ENCODE data around the gene MX2. TPM values are rescaled to one million over a fixed set of nuclear protein-coding genes. Genes with fewer than 3 reads are reported as not detected.

Gene MX2
- total and polyA plus RNA-seq, 2 of the 4 experiments (the other 2 are of a cell fraction) = 0.53 to 0.54 TPM

- intact Hi-C loops (cut with micrococcal nuclease) (no loop called here), dilution Hi-C loops (cut with HindIII; ENCODE audit: low sequenced_read_pairs, unreplicated experiment) (no loop called here), in situ Hi-C loops (cut with MboI; ENCODE audit: low sequenced_read_pairs) (no loop called here)
- Histone ChIP-seq H2AFZ (replicated peaks; ENCODE audit: low read length, poor library complexity) (no peak overlapping the region), H3K4me3 (ENCODE audit: insufficient read depth, low read depth, low read length) (no peak overlapping the region), H3K4me2 (ENCODE audit: low read depth, low read length) (no peak overlapping the region), H2BK120ac (ENCODE audit: low read depth, low read length) (no peak overlapping the region), H2BK15ac (ENCODE audit: low read depth, low read length) (no peak overlapping the region), H3K36me3 (ENCODE audit: control insufficient read depth, insufficient read depth, low read length) (no peaks in the 10 kb centered on the region), H2AK9ac (replicated peaks; ENCODE audit: low read depth, low read length, poor library complexity) (no peak overlapping the region), H3K18ac (ENCODE audit: low read depth, low read length) (no peak overlapping the region), H3K4me1 (ENCODE audit: control insufficient read depth, insufficient read depth, low read length) (no peaks in the 10 kb centered on the region), H3K9me3 (ENCODE audit: control insufficient read depth, insufficient read depth, low read length) (no peaks in the 10 kb centered on the region), H4K8ac (ENCODE audit: low read depth in 2 of 2, low read length in 2 of 2) (no peak overlapping the region), H4K20me1 (ENCODE audit: insufficient read depth, low read length) (no peaks in the 10 kb centered on the region; the same call in 1 of the 2 replicates), H3K27me3 (ENCODE audit: control insufficient read depth, insufficient read depth, low read length) (no peaks in the 10 kb centered on the region), H4K91ac (ENCODE audit: insufficient read depth, low read depth, low read length) (no peak overlapping the region), H3K4ac (ENCODE audit: low read depth, low read length) (no peak overlapping the region), H3K9me1 (ENCODE audit: insufficient read depth, low read length) (no peaks in the 10 kb centered on the region), H4K5ac (ENCODE audit: low read depth, low read length) (no peak overlapping the region), H2BK20ac (ENCODE audit: low read depth, low read length) (no peak overlapping the region), H3K9ac (ENCODE audit: low read depth, low read length) (no peak overlapping the region), H3K27ac (ENCODE audit: insufficient read depth, low read length) (no peak overlapping the region), H3K14ac (replicated peaks; ENCODE audit: low read depth, low read length) (no peak overlapping the region), H2AK5ac (ENCODE audit: low read depth, low read length) (no peak overlapping the region), H3K23ac (ENCODE audit: low read depth, low read length) (no peak overlapping the region), H2BK5ac (ENCODE audit: low read depth, low read length, poor library complexity, severe bottlenecking) (no peak overlapping the region), H3K79me1 (ENCODE audit: low read depth in 1 of 2, low read length in 2 of 2) (no peaks in the 10 kb centered on the region), H3K56ac (ENCODE audit: extremely low read depth, insufficient read depth, low read length) (no peak overlapping the region)
- WGBS, 2 experiments (ENCODE audit: extremely low coverage in 2 of 2, insufficient read length in 1 of 2) = no CpG with 5 or more reads among the region's 2 CpGs
- ATAC-seq (ENCODE audit: low read depth) = no peak
- DNase-seq = peak; percentile 36
- POLR2A ChIA-PET (ENCODE audit: unreplicated experiment) = no interaction called here
- no TSS peak for BruUV-seq (replicated peaks)
- CTCF ChIA-PET = no interaction called here
- TF ChIP-seq RAD21 (IDR thresholded peaks at IDR 0.05; ENCODE audit: low read length) = no peak
- TF ChIP-seq BHLHE40 (IDR thresholded peaks at IDR 0.05; ENCODE audit: low read depth, low read length) = no peak
- TF ChIP-seq POLR2A (IDR thresholded peaks at IDR 0.05; ENCODE audit: low read depth, low read length) = no peak
- no peak for TF ChIP-seq CTCF (conservative IDR thresholded peaks at IDR 0.05; ENCODE audit: low read depth, low read length)
- TF ChIP-seq NFE2L2 (IDR thresholded peaks at IDR 0.05; ENCODE audit: low read depth, low read length) = no peak
- no peak for TF ChIP-seq RCOR1 (IDR thresholded peaks at IDR 0.05; ENCODE audit: insufficient replicate concordance, low read length)
- no peak for TF ChIP-seq MXI1 (IDR thresholded peaks at IDR 0.05; ENCODE audit: borderline replicate concordance, low read depth, low read length)
- TF ChIP-seq MAFK (IDR thresholded peaks at IDR 0.05; ENCODE audit: low read depth, low read length) = no peak
These were observed 80.8 kb downstream of the MX2 start for GRCh38 chr21:41442481-41443186.
